ENCODE results near the gene KIF26B. TPM values are rescaled to one million over a fixed set of nuclear protein-coding genes. Genes with fewer than 3 reads are reported as not detected.

The KIF26B gene
- total and polyA plus RNA-seq, 2 experiments from 2014 or later = 0.03 to 0.76 TPM

- H3K4me2 ChIP-seq = no peak overlapping the region
- H2AFZ ChIP-seq = no peak overlapping the region
- no peaks in the 10 kb centered on the region for H4K20me1 ChIP-seq (replicated peaks; ENCODE audit: insufficient read depth)
- TF ChIP-seq STAT1 (IDR thresholded peaks at IDR 0.05; ENCODE audit: unreplicated experiment) = no peak
- TF ChIP-seq, protein P1, sequence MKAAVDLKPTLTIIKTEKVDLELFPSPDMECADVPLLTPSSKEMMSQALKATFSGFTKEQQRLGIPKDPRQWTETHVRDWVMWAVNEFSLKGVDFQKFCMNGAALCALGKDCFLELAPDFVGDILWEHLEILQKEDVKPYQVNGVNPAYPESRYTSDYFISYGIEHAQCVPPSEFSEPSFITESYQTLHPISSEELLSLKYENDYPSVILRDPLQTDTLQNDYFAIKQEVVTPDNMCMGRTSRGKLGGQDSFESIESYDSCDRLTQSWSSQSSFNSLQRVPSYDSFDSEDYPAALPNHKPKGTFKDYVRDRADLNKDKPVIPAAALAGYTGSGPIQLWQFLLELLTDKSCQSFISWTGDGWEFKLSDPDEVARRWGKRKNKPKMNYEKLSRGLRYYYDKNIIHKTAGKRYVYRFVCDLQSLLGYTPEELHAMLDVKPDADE (IDR thresholded peaks at IDR 0.05) = no peak
- no peak for TF ChIP-seq ZNF114 (CRISPR knock-in tag; IDR thresholded peaks at IDR 0.05)
- no peak for TF ChIP-seq ZNF462 (CRISPR knock-in tag; IDR thresholded peaks at IDR 0.05)
- no peak for TF ChIP-seq REST (IDR thresholded peaks at IDR 0.05; ENCODE audit: unreplicated experiment)
- TF ChIP-seq ZNF331 (CRISPR knock-in tag; IDR thresholded peaks at IDR 0.05; ENCODE audit: low read depth) = no peak
- no peak for TF ChIP-seq CREB1 (CRISPR knock-in tag; IDR thresholded peaks at IDR 0.05; ENCODE audit: low read depth)
- TF ChIP-seq EZH2 (IDR thresholded peaks at IDR 0.05; ENCODE audit: low read depth, unreplicated experiment) = no peak
- TF ChIP-seq, protein P2, sequence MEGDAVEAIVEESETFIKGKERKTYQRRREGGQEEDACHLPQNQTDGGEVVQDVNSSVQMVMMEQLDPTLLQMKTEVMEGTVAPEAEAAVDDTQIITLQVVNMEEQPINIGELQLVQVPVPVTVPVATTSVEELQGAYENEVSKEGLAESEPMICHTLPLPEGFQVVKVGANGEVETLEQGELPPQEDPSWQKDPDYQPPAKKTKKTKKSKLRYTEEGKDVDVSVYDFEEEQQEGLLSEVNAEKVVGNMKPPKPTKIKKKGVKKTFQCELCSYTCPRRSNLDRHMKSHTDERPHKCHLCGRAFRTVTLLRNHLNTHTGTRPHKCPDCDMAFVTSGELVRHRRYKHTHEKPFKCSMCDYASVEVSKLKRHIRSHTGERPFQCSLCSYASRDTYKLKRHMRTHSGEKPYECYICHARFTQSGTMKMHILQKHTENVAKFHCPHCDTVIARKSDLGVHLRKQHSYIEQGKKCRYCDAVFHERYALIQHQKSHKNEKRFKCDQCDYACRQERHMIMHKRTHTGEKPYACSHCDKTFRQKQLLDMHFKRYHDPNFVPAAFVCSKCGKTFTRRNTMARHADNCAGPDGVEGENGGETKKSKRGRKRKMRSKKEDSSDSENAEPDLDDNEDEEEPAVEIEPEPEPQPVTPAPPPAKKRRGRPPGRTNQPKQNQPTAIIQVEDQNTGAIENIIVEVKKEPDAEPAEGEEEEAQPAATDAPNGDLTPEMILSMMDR (conservative IDR thresholded peaks at IDR 0.05; ENCODE audit: low read depth in 2 of 2) = no peak
- TF ChIP-seq NANOG (IDR thresholded peaks at IDR 0.05; ENCODE audit: borderline replicate concordance) = no peak
- TF ChIP-seq JUNB (IDR thresholded peaks at IDR 0.05; ENCODE audit: unreplicated experiment) = no peak
- no peak for TF ChIP-seq POLR2AphosphoS5 (IDR thresholded peaks at IDR 0.05; ENCODE audit: low read depth)
- no peak for TF ChIP-seq EZH2phosphoT487 (IDR thresholded peaks at IDR 0.05; ENCODE audit: unreplicated experiment)
- no peaks in the 10 kb centered on the region for H3K4me1 ChIP-seq (ENCODE audit: insufficient read depth)
- no peak overlapping the region for H3K4me3 ChIP-seq
- no peaks in the 10 kb centered on the region for H3K9me2 ChIP-seq (ENCODE audit: insufficient read depth)
- no peak overlapping the region for H3K4me3 Mint-ChIP-seq
- no peaks in the 10 kb centered on the region for H3F3A ChIP-seq (replicated peaks; ENCODE audit: low read depth)
- H3K27me3 Mint-ChIP-seq (ENCODE audit: insufficient read depth, low read depth, poor library complexity) = peaks cover 1% of the 10 kb centered on the region
- no peaks in the 10 kb centered on the region for H3K27me3 ChIP-seq (ENCODE audit: insufficient read depth)
- H3K27ac Mint-ChIP-seq = no peak overlapping the region
- H3K9me3 Mint-ChIP-seq = no peaks in the 10 kb centered on the region
- H3K4me1 Mint-ChIP-seq = peaks cover 11% of the 10 kb centered on the region
- DNase-seq (ENCODE audit: low spot score) = no peak
- H3K79me2 ChIP-seq (replicated peaks; ENCODE audit: insufficient read depth) = no peaks in the 10 kb centered on the region
- ATAC-seq = no peak
- no peak overlapping the region for H3K27ac ChIP-seq (ENCODE audit: low read depth)
- H3K36me3 ChIP-seq (ENCODE audit: insufficient read depth) = no peaks in the 10 kb centered on the region
- no peaks in the 10 kb centered on the region for H3K36me3 Mint-ChIP-seq (ENCODE audit: low read depth)
These were observed 68.3 kb downstream of the KIF26B start for GRCh38 chr1:245222931-245223595.
